K562 (cell line): ENCODE measurements around the gene EPHB1. TPM values are rescaled to one million over a fixed set of nuclear protein-coding genes. Genes with fewer than 3 reads are reported as not detected.

ENCODE experiments used
- ATAC-seq: fragments of 200-7000 bp; cut with Tn5 transposase; 3 replicates; pipeline ENCODE4 v1.9.1; 2020; ENCODE audit warnings: moderate library complexity
- BruUV-seq: library from RNA; stranded (reverse); fragments of 400-500 nt; replicated peaks from 2 replicates; lab custom pipeline; 2021; lab: Mats Ljungman, UMichigan
- CTCF ChIA-PET: fragments of 300-600 bp; formaldehyde crosslinking; extraction: SDS; loops from one replicate; lab custom pipeline; 2021; ENCODE audit warnings: low intra/inter-chr PET ratio; lab: Yijun Ruan, JAX
- POLR2A ChIA-PET: fragments of 300-600, 350-650 bp; sonication (Branson Sonifier 250); formaldehyde crosslinking; extraction: SDS; loops from one replicate; lab custom pipeline; 2021; ENCODE audit warnings: antibody characterized with exemption, inconsistent platforms; lab: Yijun Ruan, JAX
- DNase-seq, 4 experiments: peaks; one replicate each; pipeline versions ENCODE4 v3.0.0 to v3.0.0-alpha.2; 2011 to 2018; ENCODE audit warnings: low spot score in 3 of 4, mixed read lengths in 3 of 4; ENCODE audit errors: extremely low read depth in 1 of 4
- FAIRE-seq: peaks from 2 replicates; lab custom pipeline; 2011; peaks lifted over from hg19 to GRCh38; lab: Jason Lieb, UNC
- H2AFZ ChIP-seq: 2 replicates; pipeline ENCODE4 v1.6.0; 2011; ENCODE audit warnings: low read depth, low read length, control low read depth, inconsistent platforms
- H3K27ac ChIP-seq: fragments of 200-600 bp; 3 replicates; pipeline ENCODE4 v1.8.0; 2011; ENCODE audit warnings: low read depth, mild to moderate bottlenecking, control low read depth, inconsistent platforms, low read length, moderate library complexity, mixed read lengths; ENCODE audit errors: extremely low read depth
- H3K27me3 ChIP-seq, 2 experiments: fragments of 300-600 bp in 1 of 2; 2 replicates in 1 of 2; 3 replicates in 1 of 2; pipeline versions ENCODE4 v1.6.0 to v1.8.0; 2011; ENCODE audit warnings: inconsistent platforms in 2 of 2, low read length in 2 of 2, mild to moderate bottlenecking in 1 of 2, mixed read lengths in 1 of 2, moderate library complexity in 1 of 2; ENCODE audit not compliant: control insufficient read depth in 2 of 2, insufficient read depth in 2 of 2
- H3K36me3 ChIP-seq: fragments of 300-600 bp; 3 replicates; pipeline ENCODE4 v1.8.0; 2011; ENCODE audit warnings: mild to moderate bottlenecking, low read length, inconsistent platforms; ENCODE audit not compliant: control insufficient read depth, insufficient read depth
- H3K4me1 ChIP-seq, 2 experiments: fragments of 200-600 bp in 1 of 2; replicated peaks in 1 of 2; 2 replicates in 1 of 2; 3 replicates in 1 of 2; pipeline versions ENCODE4 v1.5.1 to v1.8.0; 2011; ENCODE audit warnings: inconsistent platforms in 2 of 2, low read length in 2 of 2, mild to moderate bottlenecking in 1 of 2, mixed read lengths in 1 of 2, moderate library complexity in 1 of 2; ENCODE audit not compliant: control insufficient read depth in 2 of 2, insufficient read depth in 2 of 2
- H3K4me2 ChIP-seq: 2 replicates; pipeline ENCODE4 v1.6.1; 2011; ENCODE audit warnings: low read length, control low read depth, inconsistent platforms, mixed read lengths; ENCODE audit not compliant: insufficient read depth
- H3K4me3 ChIP-seq: fragments of 200-600 bp; sonication (generic), shearing (Covaris generic); 2 replicates; pipeline ENCODE4 v1.5.1; 2016; ENCODE audit warnings: control low read depth, inconsistent platforms
- H3K79me2 ChIP-seq: fragments of 200-600 bp; 3 replicates; pipeline ENCODE4 v1.8.0; 2011; ENCODE audit warnings: low read length, inconsistent platforms; ENCODE audit not compliant: control insufficient read depth, insufficient read depth
- H3K9ac ChIP-seq, 2 experiments: 2 replicates each; pipeline versions ENCODE4 v1.6.0 to v1.6.1; 2011; ENCODE audit warnings: low read depth in 2 of 2, low read length in 2 of 2, control low read depth in 1 of 2, inconsistent platforms in 1 of 2, mild to moderate bottlenecking in 1 of 2, mixed read lengths in 1 of 2; ENCODE audit not compliant: insufficient read depth in 1 of 2
- H3K9me1 ChIP-seq: one replicate; pipeline ENCODE4 v1.6.0; 2011; ENCODE audit warnings: inconsistent platforms, mild to moderate bottlenecking, low read length, moderate library complexity; ENCODE audit not compliant: control insufficient read depth, insufficient read depth
- H3K9me3 ChIP-seq: replicated peaks from 2 replicates; pipeline ENCODE4 v1.5.1; 2011; ENCODE audit warnings: low read depth, low read length, inconsistent platforms; ENCODE audit not compliant: control insufficient read depth, insufficient read depth
- H4K20me1 ChIP-seq: replicated peaks from 2 replicates; pipeline ENCODE4 v1.6.1; 2011; ENCODE audit warnings: low read length, inconsistent platforms, mixed read lengths; ENCODE audit not compliant: control insufficient read depth, insufficient read depth
- EZH2 ChIP-seq: IDR thresholded peaks from 2 replicates; pipeline ENCODE4 v1.6.1; 2012; ENCODE audit warnings: low read depth, mild to moderate bottlenecking, inconsistent platforms, low read length, borderline replicate concordance
- GATAD2B ChIP-seq: fragments of 450-650 bp; IDR thresholded peaks from 2 replicates; pipeline ENCODE4 v1.6.1; 2017; ENCODE audit warnings: mild to moderate bottlenecking, borderline replicate concordance
- GTF2B ChIP-seq: IDR thresholded peaks from 2 replicates; pipeline ENCODE4 v1.6.1; 2011; ENCODE audit not compliant: insufficient read length; ENCODE audit errors: extremely low read depth
- MTA3 ChIP-seq: fragments of 450-650 bp; formaldehyde crosslinking; IDR thresholded peaks from 2 replicates; pipeline ENCODE4 v1.6.1; 2017; ENCODE audit warnings: mild to moderate bottlenecking, borderline replicate concordance
- NFRKB ChIP-seq: fragments of 450-650 bp; IDR thresholded peaks from 2 replicates; pipeline ENCODE4 v1.6.1; 2016; ENCODE audit warnings: low read depth
- PCBP2 ChIP-seq: fragments of 200-400 bp; formaldehyde crosslinking; IDR thresholded peaks from 2 replicates; pipeline ENCODE4 v1.6.1; 2018; ENCODE audit warnings: low read length, low read depth, mild to moderate bottlenecking, moderate library complexity; ENCODE audit not compliant: poor library complexity, severe bottlenecking
- PHB2 ChIP-seq: fragments of 450-650 bp; IDR thresholded peaks from 2 replicates; pipeline ENCODE4 v1.6.1; 2017; ENCODE audit warnings: low read depth
- SMARCC2 ChIP-seq: fragments of 450-650 bp; IDR thresholded peaks from 2 replicates; pipeline ENCODE4 v1.6.1; 2017; ENCODE audit warnings: antibody characterized with exemption, moderate library complexity, mild to moderate bottlenecking, low read depth
- XRCC3 ChIP-seq: fragments of 450-650 bp; IDR thresholded peaks from 2 replicates; pipeline ENCODE4 v1.6.1; 2017; ENCODE audit warnings: mild to moderate bottlenecking, moderate library complexity
- WGBS: fragments of 100-300 bp; shearing (Covaris generic); methylation state at CpG from one replicate; pipeline ENCODE4 v1.1.6; 2016; ENCODE audit warnings: low coverage, mixed read lengths; ENCODE audit not compliant: insufficient coverage; ENCODE audit errors: missing lambda C conversion rate; 5-methylcytosine and 5-hydroxymethylcytosine counted together
- in situ Hi-C: fragments of 300-500 bp; cut with MboI; formaldehyde crosslinking; loops from 4 replicates; pipeline ENCODE4 v1.15.0; 2018; ENCODE audit warnings: inconsistent platforms, mixed read lengths
- intact Hi-C: fragments of 100-400 bp; cut with micrococcal nuclease; formaldehyde crosslinking; loops from 2 replicates; pipeline ENCODE4 v1.14.2; 2022
- polyA plus RNA-seq, 8 experiments: library from polyadenylated mRNA; depleted of rRNA in 4 of 8; stranded (reverse) in 5 of 8; unstranded in 3 of 8; fragments of >200 nt; fragmentation: Nextera tagmentation in 2 of 8; fragmentation: Illumina TruSeq in 1 of 8; extraction: Ambion mirVana in 2 of 8; extraction: Trizol in 1 of 8; gene quantifications; 2 replicates each; pipeline versions ENCODE4 v1.2.1 to v1.2.3, GENCODE V29; 2011 to 2014; ENCODE audit warnings: inconsistent platforms in 1 of 8, missing spikeins in 1 of 8
- total RNA-seq, 7 experiments: library from RNA; depleted of rRNA in 6 of 7; stranded (reverse); fragments of >200 nt in 6 of 7; fragmentation: Illumina TruSeq in 2 of 7; extraction: Trizol in 2 of 7; gene quantifications; 2 replicates each; pipeline versions ENCODE4 v1.2.1 to v1.2.3, GENCODE V29; 2011 to 2021; ENCODE audit warnings: low replicate concordance in 1 of 7
- TF ChIP-seq, protein P1 (sequence below): sonication (generic); formaldehyde crosslinking; IDR thresholded peaks from 2 replicates; pipeline ENCODE4 v1.9.0; 2022; ENCODE audit warnings: mild to moderate bottlenecking, missing genetic modification reagents
- TF ChIP-seq, protein P2 (sequence below): fragments of 250-450 bp; sonication (Bioruptor Pico); IDR thresholded peaks from 2 replicates; pipeline ENCODE4 v1.8.0; 2021; ENCODE audit warnings: moderate library complexity, mild to moderate bottlenecking, inconsistent platforms
- TF ChIP-seq, protein P3 (sequence below): fragments of 450-650 bp; IDR thresholded peaks from 2 replicates; pipeline ENCODE4 v1.7.0; 2016; ENCODE audit warnings: borderline replicate concordance
- TF ChIP-seq, protein P4 (sequence below): fragments of 150-350 bp; IDR thresholded peaks from 2 replicates; pipeline ENCODE4 v1.6.1; 2014; ENCODE audit warnings: low read depth, mild to moderate bottlenecking, low read length, borderline replicate concordance

EPHB1 gene
- total and polyA plus RNA-seq, 9 of the 15 experiments (the other 6 are each of a cell fraction or from before 2014, with no cell fraction given), result 0.29 TPM; not detected in 8

GRCh38 chr3:135242285-135242684 is 447.2 kb downstream of the EPHB1 start (continued):
- TF ChIP-seq, protein P1, sequence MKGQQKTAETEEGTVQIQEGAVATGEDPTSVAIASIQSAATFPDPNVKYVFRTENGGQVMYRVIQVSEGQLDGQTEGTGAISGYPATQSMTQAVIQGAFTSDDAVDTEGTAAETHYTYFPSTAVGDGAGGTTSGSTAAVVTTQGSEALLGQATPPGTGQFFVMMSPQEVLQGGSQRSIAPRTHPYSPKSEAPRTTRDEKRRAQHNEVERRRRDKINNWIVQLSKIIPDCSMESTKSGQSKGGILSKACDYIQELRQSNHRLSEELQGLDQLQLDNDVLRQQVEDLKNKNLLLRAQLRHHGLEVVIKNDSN, result no peak
- TF ChIP-seq, protein P2, sequence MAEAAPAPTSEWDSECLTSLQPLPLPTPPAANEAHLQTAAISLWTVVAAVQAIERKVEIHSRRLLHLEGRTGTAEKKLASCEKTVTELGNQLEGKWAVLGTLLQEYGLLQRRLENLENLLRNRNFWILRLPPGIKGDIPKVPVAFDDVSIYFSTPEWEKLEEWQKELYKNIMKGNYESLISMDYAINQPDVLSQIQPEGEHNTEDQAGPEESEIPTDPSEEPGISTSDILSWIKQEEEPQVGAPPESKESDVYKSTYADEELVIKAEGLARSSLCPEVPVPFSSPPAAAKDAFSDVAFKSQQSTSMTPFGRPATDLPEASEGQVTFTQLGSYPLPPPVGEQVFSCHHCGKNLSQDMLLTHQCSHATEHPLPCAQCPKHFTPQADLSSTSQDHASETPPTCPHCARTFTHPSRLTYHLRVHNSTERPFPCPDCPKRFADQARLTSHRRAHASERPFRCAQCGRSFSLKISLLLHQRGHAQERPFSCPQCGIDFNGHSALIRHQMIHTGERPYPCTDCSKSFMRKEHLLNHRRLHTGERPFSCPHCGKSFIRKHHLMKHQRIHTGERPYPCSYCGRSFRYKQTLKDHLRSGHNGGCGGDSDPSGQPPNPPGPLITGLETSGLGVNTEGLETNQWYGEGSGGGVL (CRISPR knock-in tag), result no peak

GRCh38 chr3:135243616-135244015 is 448.6 kb downstream of the EPHB1 start:
- CTCF ChIA-PET, result no interaction called here
- TF ChIP-seq NFRKB, result no peak
- no peak for TF ChIP-seq MTA3
- TF ChIP-seq SMARCC2, result no peak
- TF ChIP-seq XRCC3, result no peak
- TF ChIP-seq, protein P3, sequence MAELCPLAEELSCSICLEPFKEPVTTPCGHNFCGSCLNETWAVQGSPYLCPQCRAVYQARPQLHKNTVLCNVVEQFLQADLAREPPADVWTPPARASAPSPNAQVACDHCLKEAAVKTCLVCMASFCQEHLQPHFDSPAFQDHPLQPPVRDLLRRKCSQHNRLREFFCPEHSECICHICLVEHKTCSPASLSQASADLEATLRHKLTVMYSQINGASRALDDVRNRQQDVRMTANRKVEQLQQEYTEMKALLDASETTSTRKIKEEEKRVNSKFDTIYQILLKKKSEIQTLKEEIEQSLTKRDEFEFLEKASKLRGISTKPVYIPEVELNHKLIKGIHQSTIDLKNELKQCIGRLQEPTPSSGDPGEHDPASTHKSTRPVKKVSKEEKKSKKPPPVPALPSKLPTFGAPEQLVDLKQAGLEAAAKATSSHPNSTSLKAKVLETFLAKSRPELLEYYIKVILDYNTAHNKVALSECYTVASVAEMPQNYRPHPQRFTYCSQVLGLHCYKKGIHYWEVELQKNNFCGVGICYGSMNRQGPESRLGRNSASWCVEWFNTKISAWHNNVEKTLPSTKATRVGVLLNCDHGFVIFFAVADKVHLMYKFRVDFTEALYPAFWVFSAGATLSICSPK, result no peak
- no peak for TF ChIP-seq EZH2
- no peak for TF ChIP-seq GTF2B
- TF ChIP-seq, protein P4, sequence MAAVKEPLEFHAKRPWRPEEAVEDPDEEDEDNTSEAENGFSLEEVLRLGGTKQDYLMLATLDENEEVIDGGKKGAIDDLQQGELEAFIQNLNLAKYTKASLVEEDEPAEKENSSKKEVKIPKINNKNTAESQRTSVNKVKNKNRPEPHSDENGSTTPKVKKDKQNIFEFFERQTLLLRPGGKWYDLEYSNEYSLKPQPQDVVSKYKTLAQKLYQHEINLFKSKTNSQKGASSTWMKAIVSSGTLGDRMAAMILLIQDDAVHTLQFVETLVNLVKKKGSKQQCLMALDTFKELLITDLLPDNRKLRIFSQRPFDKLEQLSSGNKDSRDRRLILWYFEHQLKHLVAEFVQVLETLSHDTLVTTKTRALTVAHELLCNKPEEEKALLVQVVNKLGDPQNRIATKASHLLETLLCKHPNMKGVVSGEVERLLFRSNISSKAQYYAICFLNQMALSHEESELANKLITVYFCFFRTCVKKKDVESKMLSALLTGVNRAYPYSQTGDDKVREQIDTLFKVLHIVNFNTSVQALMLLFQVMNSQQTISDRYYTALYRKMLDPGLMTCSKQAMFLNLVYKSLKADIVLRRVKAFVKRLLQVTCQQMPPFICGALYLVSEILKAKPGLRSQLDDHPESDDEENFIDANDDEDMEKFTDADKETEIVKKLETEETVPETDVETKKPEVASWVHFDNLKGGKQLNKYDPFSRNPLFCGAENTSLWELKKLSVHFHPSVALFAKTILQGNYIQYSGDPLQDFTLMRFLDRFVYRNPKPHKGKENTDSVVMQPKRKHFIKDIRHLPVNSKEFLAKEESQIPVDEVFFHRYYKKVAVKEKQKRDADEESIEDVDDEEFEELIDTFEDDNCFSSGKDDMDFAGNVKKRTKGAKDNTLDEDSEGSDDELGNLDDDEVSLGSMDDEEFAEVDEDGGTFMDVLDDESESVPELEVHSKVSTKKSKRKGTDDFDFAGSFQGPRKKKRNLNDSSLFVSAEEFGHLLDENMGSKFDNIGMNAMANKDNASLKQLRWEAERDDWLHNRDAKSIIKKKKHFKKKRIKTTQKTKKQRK, result no peak
- TF ChIP-seq PHB2, result no peak
- no peak for TF ChIP-seq PCBP2
- no peak for TF ChIP-seq GATAD2B

More at GRCh38 chr3:135243616-135244015, 448.6 kb downstream of the EPHB1 start:
- Histone ChIP-seq H3K36me3 (no peaks in the 10 kb centered on the region), H3K4me2 (no peak overlapping the region), H3K9ac (no peak overlapping the region), H2AFZ (no peak overlapping the region), H3K9me3 (no peaks in the 10 kb centered on the region), H4K20me1 (no peaks in the 10 kb centered on the region), H3K9me1 (no peaks in the 10 kb centered on the region), H3K79me2 (no peaks in the 10 kb centered on the region), H3K4me3 (no peak overlapping the region), H3K27me3 (no peaks in the 10 kb centered on the region), H3K4me1 (no peaks in the 10 kb centered on the region), H3K27ac (no peak overlapping the region)
- in situ Hi-C loops, result no loop called here
- WGBS, result 0% methylated on average over 3 of the region's 3 CpGs
- POLR2A ChIA-PET, result no interaction called here
- ATAC-seq (no peak), FAIRE-seq (no peak), DNase-seq (no peak)
- BruUV-seq, result no TSS peak
- intact Hi-C loops, result loop anchor here (10.0 kb wide), 1 partner anchor 449 kb away; the partner anchor contains the start of gene EPHB1
